Measurements from ENCODE around the gene TCEA3.

The TCEA3 gene
- total RNA-seq = 16.2 to 33.2 (median 28.1) reads per million in 4 donors

- peak in 2 of 5 donors; percentile 15 to 17 for DNase-seq
These were observed at the start of gene TCEA3 for GRCh38 chr1:23424293-23425192. Gene TCEA3 (minus strand): TSS chr1:23424748. CDS start chr1:23424633, 115 bp downstream.

- DNase-seq = no peak
These were observed 48.7 kb upstream of the TCEA3 start for GRCh38 chr1:23473037-23473800.

- no peak for DNase-seq
These were observed 47.9 kb upstream of the TCEA3 start for GRCh38 chr1:23472351-23473036.

DNA sequence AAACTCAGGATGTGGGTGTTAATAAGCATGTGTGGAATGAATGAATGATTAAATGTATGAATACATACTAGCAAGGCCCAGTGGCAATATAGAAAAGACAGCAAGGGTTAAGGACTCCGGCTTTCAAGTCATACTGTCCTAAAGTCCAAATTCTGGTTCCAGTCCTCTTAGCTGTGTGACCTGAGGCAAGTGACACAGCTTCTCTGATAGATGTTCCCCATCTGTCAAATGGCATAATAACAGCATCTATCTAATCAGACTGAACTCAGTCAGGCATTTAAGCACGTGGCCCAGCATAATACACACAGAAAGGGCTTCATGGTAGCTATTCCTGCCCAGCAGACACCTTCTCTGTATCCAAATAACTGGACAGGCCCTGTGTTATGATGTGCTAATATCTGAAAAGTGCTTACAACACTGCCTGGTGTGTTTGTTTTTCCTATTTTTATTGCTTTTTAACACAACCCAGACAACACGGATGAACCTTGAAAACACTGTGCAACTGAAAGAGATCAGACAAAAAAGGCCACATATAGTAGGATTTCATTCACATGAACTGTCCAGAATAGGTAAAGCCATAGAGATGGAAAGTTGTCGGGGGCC is 47.0 kb upstream of the TCEA3 start:
- no peak for DNase-seq

DNA sequence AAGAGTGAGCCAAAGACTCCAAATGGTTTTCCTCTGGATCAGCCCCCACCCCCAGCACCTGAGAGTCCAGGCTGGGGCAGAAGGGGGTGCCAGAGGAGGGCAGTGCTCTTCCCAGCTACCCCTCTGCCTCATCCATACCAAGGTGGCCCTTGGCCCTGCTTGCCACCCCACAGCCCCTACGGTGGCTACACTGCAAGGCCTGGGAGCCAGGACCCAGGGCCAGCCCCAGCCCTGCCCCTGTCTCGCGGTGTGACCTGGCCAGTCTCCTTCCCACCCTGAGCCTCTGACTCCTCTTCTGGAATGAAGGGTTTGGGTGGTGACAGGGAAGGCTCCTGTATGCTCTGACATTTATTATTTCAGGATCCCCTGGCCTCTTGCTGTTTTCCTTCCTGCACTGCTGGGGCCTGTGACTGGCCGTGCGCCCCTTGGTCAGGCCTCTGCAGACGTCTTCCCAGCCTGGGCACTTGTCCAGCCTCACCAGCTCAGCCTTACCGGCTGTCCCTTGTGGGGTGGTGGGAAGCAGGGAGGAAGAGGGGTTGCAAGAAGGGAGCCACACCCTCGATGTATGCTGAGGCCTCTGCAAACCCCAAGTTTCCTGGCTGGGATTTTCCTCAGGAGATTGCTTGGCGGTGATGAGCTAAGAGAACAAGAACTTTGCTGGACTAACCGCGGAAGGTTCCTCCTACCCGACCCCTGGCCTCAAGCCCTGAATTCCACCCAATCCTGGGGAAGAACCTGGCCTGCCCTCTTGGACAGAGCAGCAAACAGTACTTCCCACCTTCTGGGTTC is 45.9 kb upstream of the TCEA3 start:
- no peak for DNase-seq

GRCh38 chr1:23469372-23469982 is 44.9 kb upstream of the TCEA3 start:
- no peak for DNase-seq

- DNase-seq = no peak
These were observed 42.0 kb upstream of the TCEA3 start for GRCh38 chr1:23466423-23466989.

DNA sequence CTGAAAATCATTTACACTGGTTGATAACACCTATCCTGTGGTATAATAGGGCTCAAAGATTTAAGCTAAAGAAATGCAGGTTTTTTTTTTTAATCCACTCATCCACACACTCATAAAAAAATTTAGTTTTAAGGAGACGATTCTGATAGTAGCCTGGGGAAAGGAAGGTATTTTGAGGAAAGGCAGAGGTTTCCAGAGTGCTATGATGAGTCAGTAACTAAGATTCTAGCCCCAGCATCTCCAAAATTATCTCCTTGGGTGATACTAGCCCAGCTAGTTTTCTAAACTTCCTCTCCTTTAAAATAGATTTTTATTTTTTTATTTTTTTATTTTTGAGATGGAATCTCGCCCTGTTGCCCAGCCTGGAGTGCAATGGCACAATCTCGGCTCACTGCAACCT is 38.7 kb upstream of the TCEA3 start:
- DNase-seq = no peak

- no peak for DNase-seq
These were observed 38.2 kb upstream of the TCEA3 start for GRCh38 chr1:23462766-23463165.

DNA sequence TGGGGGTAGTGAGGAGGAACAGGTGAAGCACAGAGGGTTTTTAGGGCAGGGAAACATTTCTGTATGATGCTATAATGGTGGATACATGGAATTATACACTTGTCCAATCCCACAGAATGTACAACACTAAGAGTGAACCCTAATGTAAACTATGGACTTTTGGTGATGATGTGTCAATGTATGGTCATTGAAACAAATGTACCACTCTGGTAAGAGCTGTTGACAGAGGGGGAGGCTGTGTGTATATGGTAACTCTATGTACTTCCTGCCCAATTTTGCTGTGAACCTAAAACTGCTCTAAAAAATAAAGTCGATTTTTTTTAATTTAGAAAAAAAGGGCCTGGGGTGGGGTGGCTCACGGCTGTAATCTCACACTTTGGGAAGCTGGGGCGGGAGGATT is 36.5 kb upstream of the TCEA3 start:
- DNase-seq = no peak

DNA sequence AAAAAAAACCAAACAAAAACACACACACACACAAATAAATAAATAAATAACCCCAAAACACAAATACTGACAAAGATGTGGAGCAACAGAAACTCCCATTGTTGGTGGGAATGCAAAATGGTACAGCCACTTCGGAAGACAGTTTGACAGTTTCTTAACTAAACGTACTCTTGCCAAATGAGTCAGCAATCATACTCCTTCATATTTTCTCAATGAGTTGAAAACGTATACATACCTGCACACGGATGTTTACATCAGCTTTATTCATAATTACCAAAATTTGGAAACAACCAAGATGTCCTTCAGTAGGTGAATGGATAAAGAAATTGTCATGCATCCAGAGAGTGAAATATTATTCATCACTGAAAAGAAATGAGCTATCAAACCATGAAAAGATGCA is 36.0 kb upstream of the TCEA3 start:
- no peak for DNase-seq

GRCh38 chr1:23459338-23459757 is 34.8 kb upstream of the TCEA3 start:
- DNase-seq = no peak

GRCh38 chr1:23456226-23456625 is 31.7 kb upstream of the TCEA3 start:
- no peak for DNase-seq

GRCh38 chr1:23453455-23454000 is 29.0 kb upstream of the TCEA3 start:
- DNase-seq = no peak

DNA sequence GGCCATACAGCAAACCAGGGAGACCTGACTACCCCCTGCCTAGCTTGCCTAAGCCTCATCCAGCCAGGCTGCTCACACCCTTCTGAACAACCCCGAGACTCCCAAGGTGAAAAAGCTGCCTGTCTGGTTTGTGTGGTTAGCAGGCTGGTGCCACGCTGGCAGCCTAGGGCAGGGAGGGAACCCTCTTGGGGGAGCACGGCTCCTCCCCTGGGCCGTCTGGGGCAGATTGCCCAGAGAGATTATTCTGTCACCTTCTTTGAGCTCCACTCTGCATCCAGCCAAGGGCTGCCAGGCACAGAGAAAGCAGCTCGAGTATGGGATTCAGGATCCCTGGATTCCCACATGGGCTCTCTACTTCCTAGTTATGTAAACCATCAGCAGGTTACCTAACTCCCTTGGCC is 27.5 kb upstream of the TCEA3 start:
- DNase-seq = peak in 4 of 5 donors; percentile 17 to 48 (median 35)

DNA sequence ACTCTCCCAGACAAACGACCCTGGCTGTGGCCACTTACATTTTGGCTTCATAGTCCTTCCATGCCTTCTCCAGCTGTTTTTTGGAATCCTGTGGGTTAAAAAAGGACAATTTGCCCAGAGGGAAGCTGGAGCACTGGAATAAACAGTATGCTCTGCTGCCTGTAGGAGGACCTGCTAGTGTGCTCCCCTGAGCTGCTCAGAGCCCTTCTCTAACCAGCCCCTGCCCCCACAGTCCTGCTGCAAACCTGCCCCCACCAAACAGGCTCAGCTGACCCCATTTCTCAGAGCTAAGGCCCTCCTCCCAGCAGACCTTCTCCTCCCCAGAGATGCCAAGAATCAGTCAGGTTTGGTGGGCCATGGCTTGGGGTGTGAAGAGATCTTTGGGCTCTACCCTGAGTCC is 26.9 kb upstream of the TCEA3 start:
- no peak for DNase-seq

DNA sequence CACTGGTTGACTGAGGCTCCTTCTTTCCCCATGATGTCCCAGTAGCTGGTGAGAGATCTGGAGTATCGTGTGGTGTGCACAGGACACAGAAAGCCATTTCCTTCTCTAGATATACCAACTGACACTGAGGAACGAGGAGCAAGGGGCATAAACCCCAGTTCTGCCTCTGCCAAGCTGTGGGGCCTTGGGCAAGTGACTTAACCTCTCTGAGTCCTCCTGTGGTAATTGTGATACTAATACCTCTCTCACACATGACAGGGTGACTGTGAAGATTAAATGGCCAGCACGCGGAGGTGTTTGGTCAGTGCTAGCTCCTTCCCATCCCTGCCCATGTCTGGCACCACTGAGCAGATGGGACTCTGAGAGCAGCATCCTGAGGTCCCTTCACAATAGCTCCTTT is 26.3 kb upstream of the TCEA3 start:
- no peak for DNase-seq

DNA sequence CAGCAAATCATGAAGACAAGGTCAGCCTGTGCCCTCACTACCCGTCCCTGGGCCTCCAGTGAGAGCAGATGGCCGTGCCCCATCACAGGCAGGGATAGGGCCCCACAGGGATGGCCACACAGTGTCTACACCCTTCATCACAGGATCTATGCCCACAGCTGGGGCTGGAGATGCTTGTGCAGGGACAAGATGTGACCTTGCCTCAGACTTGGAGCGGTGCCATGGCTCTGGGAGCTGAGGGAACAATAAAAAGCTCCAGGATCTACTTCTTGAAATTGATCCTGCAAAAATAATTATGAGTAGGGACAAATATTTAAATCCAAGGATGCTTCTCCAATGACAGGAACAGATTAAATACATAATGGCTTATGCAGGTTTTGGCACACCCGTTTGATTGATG is 25.4 kb upstream of the TCEA3 start:
- DNase-seq = no peak

GRCh38 chr1:23449306-23449705 is 24.8 kb upstream of the TCEA3 start:
- no peak for DNase-seq

DNA sequence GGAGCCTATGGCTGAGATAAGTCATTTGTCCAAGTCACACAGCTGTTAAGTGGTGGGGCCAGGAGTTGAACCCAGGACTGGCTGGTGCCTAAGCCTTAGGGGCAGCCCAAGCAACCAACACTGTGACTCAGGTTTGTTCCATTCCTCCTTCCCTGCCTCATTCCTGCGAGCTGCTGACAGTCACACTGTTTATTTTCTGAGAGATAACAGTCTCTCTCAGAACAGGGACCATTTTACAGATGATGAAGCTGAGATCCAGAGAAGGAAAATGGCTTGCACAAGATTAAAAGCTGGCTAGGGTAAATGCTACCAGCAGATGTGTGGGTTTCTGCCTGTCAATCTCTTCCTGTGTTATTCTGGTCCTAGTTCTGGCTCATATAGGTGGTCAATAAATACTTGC is 24.3 kb upstream of the TCEA3 start:
- DNase-seq = no peak
